Measurements from ENCODE around the gene PMPCA.

- TF ChIP-seq, protein P1, sequence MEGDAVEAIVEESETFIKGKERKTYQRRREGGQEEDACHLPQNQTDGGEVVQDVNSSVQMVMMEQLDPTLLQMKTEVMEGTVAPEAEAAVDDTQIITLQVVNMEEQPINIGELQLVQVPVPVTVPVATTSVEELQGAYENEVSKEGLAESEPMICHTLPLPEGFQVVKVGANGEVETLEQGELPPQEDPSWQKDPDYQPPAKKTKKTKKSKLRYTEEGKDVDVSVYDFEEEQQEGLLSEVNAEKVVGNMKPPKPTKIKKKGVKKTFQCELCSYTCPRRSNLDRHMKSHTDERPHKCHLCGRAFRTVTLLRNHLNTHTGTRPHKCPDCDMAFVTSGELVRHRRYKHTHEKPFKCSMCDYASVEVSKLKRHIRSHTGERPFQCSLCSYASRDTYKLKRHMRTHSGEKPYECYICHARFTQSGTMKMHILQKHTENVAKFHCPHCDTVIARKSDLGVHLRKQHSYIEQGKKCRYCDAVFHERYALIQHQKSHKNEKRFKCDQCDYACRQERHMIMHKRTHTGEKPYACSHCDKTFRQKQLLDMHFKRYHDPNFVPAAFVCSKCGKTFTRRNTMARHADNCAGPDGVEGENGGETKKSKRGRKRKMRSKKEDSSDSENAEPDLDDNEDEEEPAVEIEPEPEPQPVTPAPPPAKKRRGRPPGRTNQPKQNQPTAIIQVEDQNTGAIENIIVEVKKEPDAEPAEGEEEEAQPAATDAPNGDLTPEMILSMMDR (IDR thresholded peaks at IDR 0.05; ENCODE audit: insufficient read depth, low read depth, low read length) = no peak
- TF ChIP-seq EZH2 (IDR thresholded peaks at IDR 0.05; ENCODE audit: insufficient read depth, low read length) = no peak
Observed at GRCh38 chr9:136467766-136468165, 57.3 kb downstream of the PMPCA start.

Measured in astrocyte (in vitro differentiated cells and primary cell).